DND-41 (cell line): ENCODE measurements around the gene TBC1D5.
A peak's percentile ranks its signal among the peaks of the same experiment; 100 is the strongest.

ENCODE experiments used
- ATAC-seq: fragments of 200-7000 bp; cut with Tn5 transposase; 3 replicates; pipeline ENCODE4 v1.9.1; 2021; ENCODE audit warnings: low read depth; ENCODE audit not compliant: insufficient read depth
- DNase-seq: peaks from one replicate; pipeline ENCODE4 v3.0.0-alpha.2; 2020
- H2AFZ ChIP-seq: 2 replicates; pipeline ENCODE4 v1.6.0; 2012; ENCODE audit warnings: low read depth, low read length
- H3K27ac ChIP-seq: 2 replicates; pipeline ENCODE4 v1.5.1; 2012; ENCODE audit warnings: low read length, inconsistent platforms
- H3K27me3 ChIP-seq: fragments of 200-600 bp; sonication (generic); 2 replicates; pipeline ENCODE4 v1.6.0; 2012; ENCODE audit warnings: low read length, mild to moderate bottlenecking, inconsistent platforms; ENCODE audit not compliant: insufficient read depth, poor library complexity
- H3K36me3 ChIP-seq: 2 replicates; pipeline ENCODE4 v1.5.1; 2012; ENCODE audit warnings: low read length, inconsistent platforms; ENCODE audit not compliant: insufficient read depth
- H3K4me1 ChIP-seq: 2 replicates; pipeline ENCODE4 v1.5.1; 2012; ENCODE audit warnings: mild to moderate bottlenecking, low read length; ENCODE audit not compliant: insufficient read depth
- H3K4me2 ChIP-seq: 2 replicates; pipeline ENCODE4 v1.6.0; 2012; ENCODE audit warnings: mild to moderate bottlenecking, moderate library complexity, low read length, inconsistent platforms; ENCODE audit not compliant: insufficient read depth
- H3K4me3 ChIP-seq, 2 experiments: fragments of 200-600 bp in 1 of 2; shearing (Covaris generic) in 1 of 2; 2 replicates each; pipeline ENCODE4 v1.5.1; 2012 to 2016; ENCODE audit warnings: inconsistent platforms in 2 of 2, low read length in 2 of 2, mild to moderate bottlenecking in 2 of 2, low read depth in 1 of 2, moderate library complexity in 1 of 2
- H3K79me2 ChIP-seq: 2 replicates; pipeline ENCODE4 v1.6.0; 2012; ENCODE audit warnings: low read length, inconsistent platforms; ENCODE audit not compliant: insufficient read depth
- H3K9ac ChIP-seq: 2 replicates; pipeline ENCODE4 v1.6.0; 2012; ENCODE audit warnings: low read depth, mild to moderate bottlenecking, inconsistent platforms, low read length, moderate library complexity
- H3K9me3 ChIP-seq: 2 replicates; pipeline ENCODE4 v1.5.1; 2012; ENCODE audit warnings: low read length, moderate library complexity, mild to moderate bottlenecking, inconsistent platforms; ENCODE audit not compliant: insufficient read depth, severe bottlenecking
- H4K20me1 ChIP-seq: 2 replicates; pipeline ENCODE4 v1.6.0; 2012; ENCODE audit warnings: low read length; ENCODE audit not compliant: insufficient read depth
- CTCF ChIP-seq: IDR thresholded peaks from 2 replicates; pipeline ENCODE4 v1.5.1; 2012; ENCODE audit warnings: borderline replicate concordance, low read length, moderate library complexity, mild to moderate bottlenecking; ENCODE audit not compliant: poor library complexity, severe bottlenecking; ENCODE audit errors: extremely low read depth
- EZH2 ChIP-seq: IDR thresholded peaks from 3 replicates; pipeline ENCODE4 v1.6.1; 2012; ENCODE audit warnings: borderline replicate concordance, low read depth, mild to moderate bottlenecking, moderate library complexity, low read length, inconsistent platforms; ENCODE audit not compliant: severe bottlenecking

Gene TBC1D5

GRCh38 chr3:17238023-17238422 is 504.4 kb downstream of the TBC1D5 start:
- Histone ChIP-seq H4K20me1 (no peaks in the 10 kb centered on the region), H3K9me3 (no peaks in the 10 kb centered on the region), H3K4me3 (no peak overlapping the region), H3K27ac (no peak overlapping the region), H2AFZ (no peak overlapping the region), H3K4me1 (no peaks in the 10 kb centered on the region), H3K4me2 (no peak overlapping the region), H3K79me2 (no peaks in the 10 kb centered on the region), H3K9ac (no peak overlapping the region), H3K27me3 (no peaks in the 10 kb centered on the region), H3K36me3 (peaks cover 15% of the 10 kb centered on the region; the same call in 1 of the 2 replicates)
- DNase-seq (no peak), ATAC-seq (no peak)
- TF ChIP-seq EZH2 = no peak
- no peak for TF ChIP-seq CTCF

- H3K79me2 ChIP-seq = no peaks in the 10 kb centered on the region
- ATAC-seq (no peak), DNase-seq (no peak)
- H3K27ac ChIP-seq = no peak overlapping the region
- H3K27me3 ChIP-seq = no peaks in the 10 kb centered on the region
- peaks cover 15% of the 10 kb centered on the region; the same call in 1 of the 2 replicates for H3K36me3 ChIP-seq
- no peaks in the 10 kb centered on the region for H4K20me1 ChIP-seq
- H2AFZ ChIP-seq = no peak overlapping the region
- TF ChIP-seq CTCF (no peak), EZH2 (no peak)
- H3K4me1 ChIP-seq = no peaks in the 10 kb centered on the region
- H3K9me3 ChIP-seq = no peaks in the 10 kb centered on the region
- H3K9ac ChIP-seq = no peak overlapping the region
- no peak overlapping the region for H3K4me3 ChIP-seq
- no peak overlapping the region for H3K4me2 ChIP-seq
Observed at GRCh38 chr3:17235310-17235709, 507.1 kb downstream of the TBC1D5 start.

- Histone ChIP-seq H3K27me3 (no peaks in the 10 kb centered on the region), H3K4me2 (no peak overlapping the region), H3K36me3 (peaks cover 15% of the 10 kb centered on the region; the same call in 1 of the 2 replicates), H3K4me1 (no peaks in the 10 kb centered on the region), H3K9ac (no peak overlapping the region), H3K9me3 (no peaks in the 10 kb centered on the region), H3K27ac (no peak overlapping the region), H3K4me3 (no peak overlapping the region), H2AFZ (no peak overlapping the region), H4K20me1 (no peaks in the 10 kb centered on the region), H3K79me2 (no peaks in the 10 kb centered on the region)
- TF ChIP-seq EZH2 (no peak), CTCF (no peak)
- no peak for DNase-seq
- ATAC-seq = no peak
Observed at GRCh38 chr3:17234382-17234781, 508.0 kb downstream of the TBC1D5 start.

GRCh38 chr3:17233398-17233800 is 509.0 kb downstream of the TBC1D5 start:
- Histone ChIP-seq H3K4me2 (no peak overlapping the region), H3K9me3 (no peaks in the 10 kb centered on the region), H3K4me3 (no peak overlapping the region), H3K27me3 (no peaks in the 10 kb centered on the region), H2AFZ (no peak overlapping the region), H4K20me1 (no peaks in the 10 kb centered on the region), H3K79me2 (no peaks in the 10 kb centered on the region), H3K36me3 (peaks cover 15% of the 10 kb centered on the region; the same call in 1 of the 2 replicates), H3K9ac (no peak overlapping the region), H3K4me1 (no peaks in the 10 kb centered on the region), H3K27ac (no peak overlapping the region)
- peak; percentile 51 for DNase-seq
- TF ChIP-seq EZH2 = no peak
- TF ChIP-seq CTCF = peak; percentile 90
- peak; percentile 100 for ATAC-seq
